Stimulated activated CD8-positive, alpha-beta memory T cell treated with anti-CD3 and anti-CD28 coated beads, Interleukin-15, amount 100 ng/mL, for 24 hours (primary cell): ENCODE results near the gene FGFRL1.
"Not testable (repeated sequence)": the region's sequence is repeated elsewhere in the genome, so short reads cannot be mapped to it uniquely, and the experiment has no call there.

Experiments used
- DNase-seq: peaks from one replicate; pipeline ENCODE4 v3.0.0-alpha.2; 2020; ENCODE audit warnings: low read depth

The FGFRL1 gene

DNA sequence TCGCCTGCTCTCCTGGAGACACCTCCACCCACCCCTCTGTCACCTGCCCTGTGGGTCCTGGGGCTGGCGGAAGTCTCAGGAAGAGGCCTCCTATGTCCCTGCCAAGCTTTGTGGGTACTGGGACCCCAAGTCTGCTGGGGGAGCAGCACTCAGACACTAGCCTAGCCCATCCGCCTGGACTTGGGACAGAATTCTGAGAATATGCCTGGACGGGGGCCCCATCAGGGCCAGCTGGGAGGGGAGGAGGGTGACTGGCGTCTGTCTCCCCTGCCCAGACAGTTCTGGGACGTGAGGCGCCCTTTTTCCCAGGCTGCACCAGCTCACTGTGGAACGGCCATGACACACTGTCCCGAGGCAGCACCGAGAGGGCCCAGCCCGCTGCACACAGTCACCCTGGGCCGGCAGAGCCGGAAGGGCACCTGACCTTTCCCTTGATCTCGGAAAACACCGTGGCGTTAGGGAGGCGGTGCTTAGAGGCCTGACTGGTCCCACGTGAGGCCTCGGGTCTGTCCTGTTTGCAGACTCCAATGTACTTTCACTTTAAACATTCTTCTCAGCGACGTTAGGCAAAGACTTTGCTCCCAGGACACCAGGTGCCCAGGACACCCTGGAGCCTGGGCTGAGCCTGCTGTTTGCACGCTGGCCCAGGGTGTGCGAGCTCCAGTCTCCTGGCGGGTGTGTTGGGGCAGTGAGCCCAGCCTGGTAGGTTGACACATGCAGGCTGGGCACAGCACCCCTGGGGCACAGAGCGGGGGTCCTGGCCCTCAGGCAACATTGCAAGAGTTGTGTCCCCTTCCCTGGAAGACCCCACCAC, 18.9 kb upstream of the FGFRL1 start:
- no peak for DNase-seq

DNA sequence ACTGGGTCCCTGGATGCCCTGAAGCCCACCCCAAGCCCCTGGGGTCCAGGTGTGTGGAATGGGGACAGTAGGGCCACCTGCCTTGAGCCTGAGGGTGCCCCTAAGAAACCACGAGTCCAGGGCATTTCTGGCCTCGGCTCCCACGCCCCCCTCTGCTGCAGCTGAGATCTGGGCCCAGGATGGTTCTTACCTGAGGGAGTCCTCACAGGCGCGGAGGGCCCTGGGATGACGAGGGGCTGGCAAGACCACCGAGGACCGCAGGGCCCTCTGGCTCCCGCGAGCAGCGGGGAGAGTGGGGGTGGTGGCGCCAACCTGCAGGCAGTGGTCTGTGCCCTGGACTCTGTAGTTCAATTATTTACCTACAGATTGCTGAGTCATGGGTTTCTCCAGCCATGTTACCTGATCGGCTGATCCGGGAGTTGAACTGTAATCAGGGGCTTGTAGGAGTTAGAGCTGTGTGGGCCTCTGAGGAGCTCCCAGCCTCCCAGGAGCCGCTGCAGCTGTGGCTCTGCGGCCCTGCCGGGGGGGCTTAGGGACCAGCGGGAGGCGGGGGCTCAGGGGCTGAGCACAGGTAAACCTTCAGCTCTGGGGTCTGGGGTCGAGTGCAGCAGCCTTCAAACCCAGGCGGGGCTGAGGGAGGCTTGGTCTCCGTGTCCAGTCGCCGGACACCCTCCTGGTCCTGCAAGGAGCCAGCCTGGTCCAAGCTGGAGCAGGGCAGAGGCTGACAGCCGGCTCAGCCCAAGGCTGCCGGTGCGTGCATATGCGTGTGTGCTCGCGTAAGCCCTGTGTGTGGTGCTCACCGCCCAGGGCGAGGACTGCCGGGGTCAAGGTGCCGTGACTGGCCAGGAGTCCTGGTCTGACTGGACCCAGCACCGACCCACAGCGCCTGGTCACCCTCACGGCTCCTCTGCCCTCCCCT, 18.1 kb upstream of the FGFRL1 start, which contains the start of gene SLC26A1:
SLC26A1 (minus strand) TSS at position 294 of the 919 bp plus-strand sequence. CDS start 1,701 bp downstream, outside the sequence.
- DNase-seq = no peak

DNA sequence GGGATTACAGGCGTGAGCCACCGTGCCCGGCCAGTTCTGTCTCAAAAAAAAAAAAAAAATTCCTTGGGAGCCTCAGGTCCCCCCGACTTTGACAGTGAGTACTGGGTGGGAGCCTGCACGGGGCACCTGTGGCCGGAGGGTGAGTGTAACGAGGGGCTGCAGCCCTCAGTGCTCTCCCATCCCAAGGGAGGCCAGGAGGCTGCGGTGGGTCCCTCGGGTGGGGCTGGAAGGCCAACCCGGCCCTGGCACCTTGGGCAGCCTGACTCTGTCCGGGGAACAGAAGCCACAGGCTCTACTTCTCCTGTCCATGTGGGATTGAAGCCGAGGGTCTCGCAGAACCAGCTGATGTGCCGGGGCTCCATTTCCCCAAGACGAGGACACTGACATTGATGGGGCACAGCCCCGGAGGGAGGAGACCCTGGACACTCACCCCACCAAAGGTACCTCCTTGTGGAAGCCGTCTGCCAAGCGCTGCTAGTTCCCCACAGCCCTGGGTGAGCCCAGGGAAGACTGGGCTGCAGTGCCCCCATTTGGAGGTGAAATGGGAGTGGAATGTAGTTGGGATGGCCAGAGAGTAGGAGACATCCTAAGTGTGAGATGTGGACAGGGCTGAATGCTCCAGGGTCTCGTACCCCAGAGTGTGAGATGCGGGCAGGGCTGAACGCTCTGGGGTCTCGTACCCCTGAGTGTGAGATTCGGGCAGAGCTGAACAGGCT, 16.0 kb upstream of the FGFRL1 start:
- DNase-seq = no peak

DNA sequence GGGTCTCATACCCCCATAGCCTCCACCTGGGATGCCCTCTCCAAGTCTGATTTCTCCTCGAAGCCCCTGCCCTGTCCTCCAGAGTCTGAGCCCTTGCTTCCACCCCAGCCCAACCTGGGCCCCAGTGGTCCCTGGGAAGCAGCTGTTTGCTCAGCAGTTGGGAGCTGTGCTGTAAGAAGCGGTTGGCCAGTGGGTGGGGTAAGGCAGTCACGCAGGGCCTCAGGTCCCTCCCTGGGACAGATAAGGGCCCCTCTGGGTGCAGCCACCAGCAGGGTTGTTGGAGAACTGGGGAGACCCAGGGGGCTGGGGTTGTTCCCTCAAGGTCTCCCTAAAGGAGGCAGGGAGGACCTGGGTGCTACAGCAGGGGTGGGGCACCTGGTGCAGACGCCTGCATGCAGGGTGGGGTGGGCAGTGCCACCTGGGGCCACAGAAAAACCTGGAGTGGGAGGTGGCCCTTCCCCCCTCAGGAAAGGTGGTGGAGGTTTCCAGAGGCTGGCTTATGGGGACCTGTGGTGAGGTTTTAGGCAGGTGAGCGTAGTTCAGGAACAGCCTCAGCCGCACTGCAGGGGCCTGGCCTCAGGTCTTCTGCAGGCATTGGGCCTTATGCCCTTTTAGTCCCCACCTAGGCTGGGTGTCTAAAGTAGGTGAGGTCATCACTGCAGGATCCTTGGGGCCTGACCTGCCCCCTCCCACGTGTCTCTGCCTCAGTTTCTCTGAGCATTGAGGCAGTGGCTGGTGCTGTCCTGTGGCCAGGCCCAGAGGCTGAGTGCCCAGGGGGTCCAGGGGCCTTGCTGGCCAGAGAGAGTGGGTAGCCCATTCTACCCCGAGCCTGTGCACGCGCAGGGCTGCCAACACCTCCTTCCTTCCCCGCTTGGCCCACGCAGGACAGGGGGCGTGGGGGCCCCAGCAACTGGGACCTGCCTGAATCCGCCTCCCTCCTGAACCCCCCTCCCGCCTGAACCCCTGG, 15.1 kb upstream of the FGFRL1 start:
- no peak for DNase-seq

DNA sequence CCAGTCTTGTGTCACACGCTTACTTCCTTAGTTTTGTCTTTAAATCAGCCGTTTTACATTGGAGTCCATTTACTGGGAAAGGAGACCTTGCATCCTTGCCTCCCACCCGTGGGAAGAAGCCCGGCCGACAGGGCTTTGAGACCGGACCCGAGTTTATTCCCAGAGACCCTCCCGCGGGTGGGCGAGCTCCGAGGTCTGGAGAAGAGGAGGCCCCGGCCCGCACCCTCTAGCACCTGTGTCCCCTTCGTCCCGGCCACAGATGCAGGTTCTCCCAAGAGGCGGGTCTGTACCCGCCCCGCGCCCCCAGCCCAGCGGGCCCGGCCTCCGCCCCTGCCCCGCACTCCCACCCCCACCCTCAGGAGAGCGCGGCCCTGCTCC, 14.4 kb upstream of the FGFRL1 start:
- DNase-seq = no peak

DNA sequence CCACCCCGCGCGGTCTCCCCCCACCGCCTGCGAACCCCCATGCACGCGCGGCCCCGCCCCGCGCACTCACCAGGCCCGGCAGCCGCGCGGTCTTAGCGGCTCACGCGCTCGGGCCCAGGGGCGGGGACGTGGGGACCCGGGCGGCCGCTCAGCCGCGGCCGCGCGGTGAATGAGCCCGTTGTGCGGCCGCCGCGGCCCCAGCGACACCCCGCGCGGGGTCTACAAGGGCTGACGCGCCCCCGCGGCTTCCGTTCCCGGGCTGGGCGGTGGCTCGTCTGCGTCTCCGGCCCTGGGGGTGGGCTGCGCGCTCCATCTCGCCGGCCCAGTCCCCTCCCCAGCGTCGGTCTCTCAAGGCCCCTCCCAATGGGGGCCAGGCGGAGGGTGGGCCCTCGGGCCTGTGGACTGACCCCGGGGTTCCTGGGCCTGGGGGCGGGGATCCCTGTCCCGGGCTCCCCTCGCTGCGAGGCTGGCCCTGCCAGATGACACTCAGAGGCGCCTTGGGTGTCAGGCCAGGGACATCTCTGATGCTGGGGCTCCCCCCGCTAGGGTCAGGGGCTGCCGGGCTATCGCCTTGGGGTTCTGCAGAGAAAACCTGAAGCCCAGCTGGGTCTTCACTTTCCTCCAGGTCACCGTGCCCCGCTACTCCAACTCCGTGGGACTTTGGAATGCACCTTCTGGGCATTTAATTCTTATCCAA, 13.9 kb upstream of the FGFRL1 start:
- no peak for DNase-seq

DNA sequence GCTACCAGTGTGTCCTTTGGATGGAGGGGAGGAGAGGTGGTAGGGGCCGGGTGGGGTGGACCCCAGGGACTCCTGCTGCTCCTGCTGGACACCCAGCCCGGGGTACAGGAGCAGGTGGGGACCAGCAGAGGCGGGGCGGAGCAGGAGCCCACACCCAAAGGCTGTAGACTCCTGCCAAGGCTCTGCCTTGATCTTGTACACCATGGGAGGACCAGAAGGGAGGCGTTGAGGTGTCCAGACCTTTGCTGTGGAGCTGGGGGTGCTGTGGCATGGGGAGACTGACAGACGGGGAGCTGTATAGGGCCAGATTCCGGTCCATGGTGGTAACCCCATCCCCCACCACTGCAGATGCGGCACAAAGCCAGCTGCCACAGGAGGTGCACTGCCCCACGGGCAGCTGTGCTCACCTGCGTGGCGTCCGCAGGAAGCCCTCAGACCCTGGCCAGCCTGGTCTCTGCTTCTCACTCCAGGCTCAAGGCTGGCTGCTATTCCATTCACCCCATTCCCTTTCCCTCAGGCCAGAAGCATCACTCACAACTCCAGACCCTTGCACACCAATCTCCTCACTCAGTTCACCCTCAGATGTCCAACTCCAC, 13.2 kb upstream of the FGFRL1 start:
- DNase-seq = no peak

DNA sequence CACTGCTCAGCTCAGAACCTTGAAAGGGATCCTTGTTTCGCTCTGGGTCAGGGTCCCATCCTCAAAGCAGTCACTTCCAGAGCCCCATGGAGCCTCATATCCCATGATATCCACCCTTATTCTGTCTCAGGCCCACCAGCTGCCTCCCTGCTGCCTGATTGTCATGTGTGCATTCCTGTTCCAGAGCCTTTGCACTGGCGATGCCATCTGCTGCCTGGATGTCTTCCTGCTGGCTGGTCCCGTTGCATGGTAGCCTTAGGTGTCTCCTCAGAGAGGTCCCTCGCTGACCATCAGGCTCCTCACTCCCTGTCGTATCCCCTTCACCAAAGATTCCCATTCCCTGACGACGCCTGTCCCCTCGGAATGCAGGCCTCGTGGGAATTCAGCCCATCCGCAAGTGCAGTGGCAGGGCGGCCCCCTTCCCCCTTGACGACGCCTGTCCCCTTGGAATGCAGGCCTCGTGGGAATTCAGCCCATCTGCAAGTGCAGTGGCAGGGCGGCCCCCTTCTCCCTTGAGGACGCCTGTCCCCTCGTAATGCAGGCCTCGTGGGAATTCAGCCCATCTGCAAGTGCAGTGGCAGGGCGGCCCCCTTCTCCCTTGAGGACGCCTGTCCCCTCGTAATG, 12.1 kb upstream of the FGFRL1 start:
- not testable (repeated sequence) for DNase-seq

DNA sequence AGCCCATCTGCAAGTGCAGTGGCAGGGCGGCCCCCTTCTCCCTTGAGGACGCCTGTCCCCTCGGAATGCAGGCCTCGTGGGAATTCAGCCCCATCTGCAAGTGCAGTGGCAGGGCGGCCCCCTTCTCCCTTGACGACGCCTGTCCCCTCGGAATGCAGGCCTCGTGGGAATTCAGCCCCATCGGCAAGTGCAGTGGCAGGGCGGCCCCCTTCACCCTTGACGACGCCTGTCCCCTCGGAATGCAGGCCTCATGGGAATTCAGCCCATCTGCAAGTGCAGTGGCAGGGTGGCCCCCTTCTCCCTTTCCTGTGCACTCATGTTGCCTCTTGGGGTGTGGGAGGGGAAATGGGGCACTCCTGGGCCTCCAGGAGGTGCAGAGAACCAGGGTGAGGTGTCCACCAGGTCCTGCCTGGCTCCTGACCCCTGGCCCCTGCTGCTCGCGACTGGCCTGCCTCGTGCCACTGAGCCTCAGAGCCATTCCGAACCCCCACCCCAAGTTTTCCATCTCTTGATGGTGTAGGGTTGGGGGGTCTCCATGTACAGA, 11.5 kb upstream of the FGFRL1 start:
- no peak for DNase-seq

DNA sequence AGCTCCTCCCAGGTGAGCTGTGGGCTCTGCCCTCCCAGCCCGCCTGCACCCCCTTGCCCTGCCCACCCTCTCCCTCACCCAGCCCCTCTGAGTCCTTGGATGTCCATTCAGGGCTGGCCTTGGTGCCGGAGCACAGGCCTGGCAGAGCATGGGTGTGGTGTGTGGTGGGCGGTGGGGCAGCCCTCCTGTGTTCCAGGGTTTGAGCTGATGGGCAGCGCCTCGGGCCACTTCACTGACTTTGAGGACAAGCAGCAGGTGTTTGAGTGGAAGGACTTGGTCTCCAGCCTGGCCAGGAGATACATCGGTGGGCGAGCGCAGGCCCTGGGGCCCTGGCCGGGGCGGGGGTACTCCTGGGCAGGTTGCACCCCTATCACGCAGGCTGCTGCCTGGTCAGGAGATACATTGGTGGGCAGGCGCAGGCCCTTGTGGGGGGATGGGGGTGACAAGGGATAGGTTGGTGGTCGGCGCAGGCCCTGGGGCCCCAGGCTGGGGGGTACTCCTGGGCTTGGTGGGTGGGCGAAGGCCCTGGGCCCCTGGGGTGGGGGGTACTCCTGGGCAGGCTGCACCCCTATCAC, 10.7 kb upstream of the FGFRL1 start:
- no peak for DNase-seq

DNA sequence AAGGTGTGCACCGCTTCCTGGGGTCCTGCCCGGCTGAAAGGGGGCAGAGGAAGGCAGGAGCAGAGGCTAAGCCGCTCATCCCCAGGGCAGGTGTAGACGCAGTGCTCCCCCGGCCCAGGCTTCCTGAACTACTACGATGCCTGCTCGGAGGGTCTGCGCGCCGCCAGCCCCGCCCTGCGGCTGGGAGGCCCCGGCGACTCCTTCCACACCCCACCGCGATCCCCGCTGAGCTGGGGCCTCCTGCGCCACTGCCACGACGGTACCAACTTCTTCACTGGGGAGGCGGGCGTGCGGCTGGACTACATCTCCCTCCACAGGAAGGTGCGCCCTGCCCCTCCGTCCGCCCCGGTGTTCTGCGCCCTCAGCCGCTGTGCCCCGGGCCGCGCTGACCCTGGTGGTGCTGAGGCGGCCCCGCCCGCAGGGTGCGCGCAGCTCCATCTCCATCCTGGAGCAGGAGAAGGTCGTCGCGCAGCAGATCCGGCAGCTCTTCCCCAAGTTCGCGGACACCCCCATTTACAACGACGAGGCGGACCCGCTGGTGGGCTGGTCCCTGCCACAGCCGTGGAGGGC, 9.8 kb upstream of the FGFRL1 start:
- DNase-seq = no peak

DNA sequence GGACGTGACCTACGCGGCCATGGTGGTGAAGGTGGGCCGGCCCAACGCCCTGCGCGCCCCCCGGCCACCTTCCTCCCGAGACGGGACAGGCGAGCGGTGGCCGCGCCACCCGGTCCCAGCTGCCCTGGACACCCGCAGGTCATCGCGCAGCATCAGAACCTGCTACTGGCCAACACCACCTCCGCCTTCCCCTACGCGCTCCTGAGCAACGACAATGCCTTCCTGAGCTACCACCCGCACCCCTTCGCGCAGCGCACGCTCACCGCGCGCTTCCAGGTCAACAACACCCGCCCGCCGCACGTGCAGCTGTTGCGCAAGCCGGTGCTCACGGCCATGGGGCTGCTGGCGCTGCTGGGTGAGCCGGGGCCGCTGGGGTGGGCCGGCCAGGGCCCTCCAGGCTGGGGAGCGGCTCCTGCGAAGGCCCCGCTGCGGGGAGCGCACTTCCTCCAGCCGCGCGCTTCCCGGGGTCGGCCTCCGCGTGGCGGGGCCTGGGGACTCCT, 9.2 kb upstream of the FGFRL1 start:
- DNase-seq = no peak

DNA sequence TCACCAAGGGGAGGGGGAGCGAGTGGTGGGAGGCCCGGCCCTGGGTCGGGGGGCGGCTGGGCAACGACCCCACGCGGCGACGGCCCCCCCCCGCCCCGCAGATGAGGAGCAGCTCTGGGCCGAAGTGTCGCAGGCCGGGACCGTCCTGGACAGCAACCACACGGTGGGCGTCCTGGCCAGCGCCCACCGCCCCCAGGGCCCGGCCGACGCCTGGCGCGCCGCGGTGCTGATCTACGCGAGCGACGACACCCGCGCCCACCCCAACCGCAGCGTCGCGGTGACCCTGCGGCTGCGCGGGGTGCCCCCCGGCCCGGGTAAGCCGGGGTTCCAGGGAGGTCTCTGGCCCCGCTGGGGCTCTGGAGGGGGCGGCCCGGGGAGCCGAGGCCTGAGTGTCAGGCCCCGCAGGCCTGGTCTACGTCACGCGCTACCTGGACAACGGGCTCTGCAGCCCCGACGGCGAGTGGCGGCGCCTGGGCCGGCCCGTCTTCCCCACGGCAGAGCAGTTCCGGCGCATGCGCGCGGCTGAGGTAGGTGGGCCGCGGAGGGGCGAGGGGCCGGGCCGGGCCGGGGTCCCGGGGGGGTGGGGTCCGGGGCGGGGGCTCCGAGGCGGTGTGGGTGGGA, 8.7 kb upstream of the FGFRL1 start:
- DNase-seq = no peak

DNA sequence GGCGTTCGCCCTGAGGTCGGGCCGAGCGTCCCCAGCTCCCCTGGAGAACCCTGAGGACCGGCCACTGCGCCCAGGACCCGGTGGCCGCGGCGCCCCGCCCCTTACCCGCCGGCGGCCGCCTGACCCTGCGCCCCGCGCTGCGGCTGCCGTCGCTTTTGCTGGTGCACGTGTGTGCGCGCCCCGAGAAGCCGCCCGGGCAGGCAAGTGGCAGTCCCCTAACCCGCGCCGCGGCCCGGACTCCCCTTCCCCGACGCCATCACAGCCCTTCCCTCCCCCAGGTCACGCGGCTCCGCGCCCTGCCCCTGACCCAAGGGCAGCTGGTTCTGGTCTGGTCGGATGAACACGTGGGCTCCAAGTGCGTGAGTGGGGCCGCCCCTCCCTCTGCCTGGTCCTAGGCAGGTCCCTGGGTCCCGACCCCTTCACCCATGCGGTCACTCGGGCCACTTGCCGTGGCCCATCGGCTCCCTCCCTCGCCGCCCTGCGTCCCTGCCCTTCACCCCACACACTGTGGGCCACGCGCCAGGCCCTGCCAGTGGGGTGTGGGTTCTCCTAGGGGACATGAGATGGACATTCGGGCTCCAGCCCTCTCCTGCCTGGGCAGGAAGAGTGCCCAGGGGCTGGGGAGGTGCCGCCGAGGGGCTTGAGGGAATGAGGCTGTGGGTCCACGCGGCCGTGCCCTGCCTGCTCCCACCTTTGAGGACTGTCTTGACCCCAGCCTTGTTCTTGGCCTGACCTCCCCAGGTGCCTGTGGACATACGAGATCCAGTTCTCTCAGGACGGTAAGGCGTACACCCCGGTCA, 8.0 kb upstream of the FGFRL1 start:
- no peak for DNase-seq

DNA sequence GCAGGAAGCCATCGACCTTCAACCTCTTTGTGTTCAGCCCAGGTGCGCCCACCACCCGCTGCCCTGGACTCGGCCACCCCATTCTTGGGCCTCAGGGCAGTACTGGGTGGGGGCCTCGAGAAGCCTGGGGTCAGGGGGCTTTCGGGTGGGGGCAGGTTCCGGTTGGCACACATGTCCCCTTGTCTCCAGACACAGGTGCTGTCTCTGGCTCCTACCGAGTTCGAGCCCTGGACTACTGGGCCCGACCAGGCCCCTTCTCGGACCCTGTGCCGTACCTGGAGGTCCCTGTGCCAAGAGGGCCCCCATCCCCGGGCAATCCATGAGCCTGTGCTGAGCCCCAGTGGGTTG, 7.4 kb upstream of the FGFRL1 start:
- DNase-seq = no peak

DNA sequence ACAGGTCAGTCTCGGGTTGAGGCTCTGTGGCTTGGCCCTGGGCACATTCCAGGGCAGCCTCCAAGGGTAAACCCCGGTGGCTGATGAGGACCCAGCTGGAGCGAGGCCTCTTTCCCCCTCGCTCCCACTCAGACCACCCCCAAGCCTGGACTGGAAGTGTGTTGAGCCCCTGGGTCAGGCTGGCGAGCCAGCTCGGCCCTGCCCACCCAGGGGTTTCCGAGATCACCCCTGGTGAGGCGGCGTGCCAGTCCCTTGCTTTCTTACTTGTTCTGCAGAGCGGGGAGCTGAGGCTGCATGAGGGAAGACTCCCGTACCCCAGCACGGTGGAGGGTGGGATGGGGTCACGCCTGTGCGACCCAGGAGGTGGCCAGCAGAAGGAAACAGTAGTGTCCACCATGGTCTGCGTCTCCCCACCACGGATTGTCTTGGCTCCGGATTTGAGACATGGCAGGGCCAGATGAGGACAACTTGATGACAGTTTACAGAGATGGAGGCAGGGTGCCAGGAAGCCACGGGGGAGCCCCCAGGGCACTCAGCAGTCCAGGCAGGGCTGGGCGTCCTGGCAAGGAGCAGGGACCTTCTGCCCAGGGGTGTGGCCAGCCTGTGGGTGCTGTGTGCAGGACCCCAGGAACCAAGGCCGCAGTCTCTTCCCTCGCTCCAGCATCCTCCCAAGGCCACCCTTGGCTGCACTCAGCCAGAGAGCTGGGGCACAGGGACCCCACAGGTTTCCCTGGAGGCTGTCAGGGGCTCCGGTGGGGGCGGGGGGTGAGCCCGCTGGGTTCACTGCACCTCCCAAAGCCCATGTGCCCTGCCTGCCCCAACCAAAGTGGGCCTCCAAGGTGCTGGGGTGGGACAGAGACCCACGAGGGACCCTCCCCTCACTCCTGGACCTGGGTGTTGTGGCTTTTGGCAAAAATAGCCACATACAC, 6.6 kb upstream of the FGFRL1 start:
- DNase-seq = no peak
